Thyroid gland (tissue), 4 donors: Measurements from ENCODE around the gene KRT10.
"Not testable (repeated sequence)": the region's sequence is repeated elsewhere in the genome, so short reads cannot be mapped to it uniquely, and the experiment has no call there.

ENCODE experiments used
- POLR2A ChIP-seq, 2 donors: fragments of 450-650 bp; IDR thresholded peaks; one replicate each; pipeline ENCODE4 v1.6.1; 2017; ENCODE audit warnings: antibody characterized with exemption in 2 of 2, mild to moderate bottlenecking in 2 of 2, moderate library complexity in 1 of 2
- TF ChIP-seq, protein P1 (sequence below), 6 experiments: fragments of 200-600 bp in 3 of 6; fragments of 450-650 bp in 3 of 6; sonication (generic) in 3 of 6; IDR thresholded peaks; one replicate each; pipeline ENCODE4 v1.5.1; 2016 to 2019; ENCODE audit warnings: antibody characterized with exemption in 6 of 6, mild to moderate bottlenecking in 2 of 6, inconsistent platforms in 1 of 6, moderate library complexity in 1 of 6

- TF ChIP-seq POLR2A (IDR thresholded peaks at IDR 0.05), result not testable (repeated sequence)
- TF ChIP-seq, protein P1, sequence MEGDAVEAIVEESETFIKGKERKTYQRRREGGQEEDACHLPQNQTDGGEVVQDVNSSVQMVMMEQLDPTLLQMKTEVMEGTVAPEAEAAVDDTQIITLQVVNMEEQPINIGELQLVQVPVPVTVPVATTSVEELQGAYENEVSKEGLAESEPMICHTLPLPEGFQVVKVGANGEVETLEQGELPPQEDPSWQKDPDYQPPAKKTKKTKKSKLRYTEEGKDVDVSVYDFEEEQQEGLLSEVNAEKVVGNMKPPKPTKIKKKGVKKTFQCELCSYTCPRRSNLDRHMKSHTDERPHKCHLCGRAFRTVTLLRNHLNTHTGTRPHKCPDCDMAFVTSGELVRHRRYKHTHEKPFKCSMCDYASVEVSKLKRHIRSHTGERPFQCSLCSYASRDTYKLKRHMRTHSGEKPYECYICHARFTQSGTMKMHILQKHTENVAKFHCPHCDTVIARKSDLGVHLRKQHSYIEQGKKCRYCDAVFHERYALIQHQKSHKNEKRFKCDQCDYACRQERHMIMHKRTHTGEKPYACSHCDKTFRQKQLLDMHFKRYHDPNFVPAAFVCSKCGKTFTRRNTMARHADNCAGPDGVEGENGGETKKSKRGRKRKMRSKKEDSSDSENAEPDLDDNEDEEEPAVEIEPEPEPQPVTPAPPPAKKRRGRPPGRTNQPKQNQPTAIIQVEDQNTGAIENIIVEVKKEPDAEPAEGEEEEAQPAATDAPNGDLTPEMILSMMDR (IDR thresholded peaks at IDR 0.05), result not testable (repeated sequence)
Measured at GRCh38 chr17:40814657-40815056, 7.8 kb downstream of the KRT10 start.
